Natural killer cell (primary cell): ENCODE results near the gene MARCHF10. TPM values are rescaled to one million over a fixed set of nuclear protein-coding genes. Genes with fewer than 3 reads are reported as not detected.

Experiments used
- ATAC-seq, 3 donors: fragments of 150-1000 bp in 2 of 3; fragments of 200-7000 bp in 1 of 3; cut with Tn5 transposase; 1 replicate in 1 of 3; 2 replicates in 2 of 3; pipeline ENCODE4 v1.10.0; 2021; ENCODE audit warnings: mild to moderate bottlenecking in 2 of 3, moderate library complexity in 2 of 3
- DNase-seq, 2 donors: peaks; one replicate each; pipeline versions ENCODE4 v3.0.0 to v3.0.0-alpha.2; 2013 to 2021; ENCODE audit warnings: mixed read lengths in 1 of 2
- H3K27ac ChIP-seq: one replicate; pipeline ENCODE4 v1.5.1; 2013; ENCODE audit warnings: mild to moderate bottlenecking, low read length
- H3K27me3 ChIP-seq: one replicate; pipeline ENCODE4 v1.6.1; 2013; ENCODE audit warnings: low read length; ENCODE audit not compliant: control insufficient read depth, insufficient read depth
- H3K36me3 ChIP-seq: one replicate; pipeline ENCODE4 v1.6.1; 2013; ENCODE audit warnings: low read length; ENCODE audit not compliant: control insufficient read depth, insufficient read depth
- H3K4me1 ChIP-seq: one replicate; pipeline ENCODE4 v1.6.1; 2013; ENCODE audit warnings: low read length; ENCODE audit not compliant: control insufficient read depth, insufficient read depth
- H3K4me3 ChIP-seq: one replicate; pipeline ENCODE4 v1.5.1; 2013; ENCODE audit warnings: low read length
- H3K9me3 ChIP-seq: one replicate; pipeline ENCODE4 v1.6.1; 2013; ENCODE audit warnings: low read length; ENCODE audit not compliant: control insufficient read depth, insufficient read depth
- H3K27ac Mint-ChIP-seq, 2 donors: one replicate each; pipeline ENCODE4 v1.8.0; 2022; ENCODE audit warnings: mild to moderate bottlenecking in 2 of 2, mixed read lengths in 2 of 2, moderate library complexity in 1 of 2
- H3K27me3 Mint-ChIP-seq, 2 donors: one replicate each; pipeline ENCODE4 v1.8.0; 2022; ENCODE audit warnings: low read depth in 2 of 2, mixed read lengths in 2 of 2
- H3K36me3 Mint-ChIP-seq: one replicate; pipeline ENCODE4 v1.8.0; 2022; ENCODE audit warnings: mixed read lengths
- H3K4me1 Mint-ChIP-seq, 2 donors: one replicate each; pipeline ENCODE4 v1.8.0; 2022; ENCODE audit warnings: mixed read lengths in 2 of 2
- H3K4me3 Mint-ChIP-seq: one replicate; pipeline ENCODE4 v1.8.0; 2022; ENCODE audit warnings: mild to moderate bottlenecking, moderate library complexity, mixed read lengths
- H3K9me3 Mint-ChIP-seq, 2 donors: one replicate each; pipeline ENCODE4 v1.8.0; 2022; ENCODE audit warnings: mixed read lengths in 2 of 2
- WGBS: methylation state at CpG from one replicate; pipeline ENCODE4 v1.1.7; 2013; ENCODE audit warnings: missing lambda C conversion rate; ENCODE audit not compliant: insufficient coverage; 5-methylcytosine and 5-hydroxymethylcytosine counted together
- intact Hi-C: fragments of 100-400 bp; cut with micrococcal nuclease; formaldehyde crosslinking; loops from one replicate; pipeline ENCODE4 v1.14.2; 2022
- total RNA-seq, 4 donors: library from RNA; stranded (reverse); fragments of 120-200 nt in 1 of 4; gene quantifications; one replicate each; pipeline versions ENCODE4 v1.2.3 to v1.2.4, GENCODE V29; 2013 to 2022
- TF ChIP-seq, protein P1 (sequence below): fragments of 200-600 bp; IDR thresholded peaks from one replicate; pipeline ENCODE4 v1.8.0; 2022; ENCODE audit warnings: antibody characterized with exemption

Gene MARCHF10
- total RNA-seq, 3 donors from 2014 or later (not counting 1 experiment from before 2014, with no cell fraction given) = 0.35 to 1.2 (median 0.40) TPM

GRCh38 chr17:62738281-62738680 is 69.8 kb downstream of the MARCHF10 start:
- H3K27ac Mint-ChIP-seq = no peak overlapping the region
- TF ChIP-seq, protein P1, sequence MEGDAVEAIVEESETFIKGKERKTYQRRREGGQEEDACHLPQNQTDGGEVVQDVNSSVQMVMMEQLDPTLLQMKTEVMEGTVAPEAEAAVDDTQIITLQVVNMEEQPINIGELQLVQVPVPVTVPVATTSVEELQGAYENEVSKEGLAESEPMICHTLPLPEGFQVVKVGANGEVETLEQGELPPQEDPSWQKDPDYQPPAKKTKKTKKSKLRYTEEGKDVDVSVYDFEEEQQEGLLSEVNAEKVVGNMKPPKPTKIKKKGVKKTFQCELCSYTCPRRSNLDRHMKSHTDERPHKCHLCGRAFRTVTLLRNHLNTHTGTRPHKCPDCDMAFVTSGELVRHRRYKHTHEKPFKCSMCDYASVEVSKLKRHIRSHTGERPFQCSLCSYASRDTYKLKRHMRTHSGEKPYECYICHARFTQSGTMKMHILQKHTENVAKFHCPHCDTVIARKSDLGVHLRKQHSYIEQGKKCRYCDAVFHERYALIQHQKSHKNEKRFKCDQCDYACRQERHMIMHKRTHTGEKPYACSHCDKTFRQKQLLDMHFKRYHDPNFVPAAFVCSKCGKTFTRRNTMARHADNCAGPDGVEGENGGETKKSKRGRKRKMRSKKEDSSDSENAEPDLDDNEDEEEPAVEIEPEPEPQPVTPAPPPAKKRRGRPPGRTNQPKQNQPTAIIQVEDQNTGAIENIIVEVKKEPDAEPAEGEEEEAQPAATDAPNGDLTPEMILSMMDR = no peak
- Histone ChIP-seq H3K4me3 (no peak overlapping the region), H3K4me1 (no peaks in the 10 kb centered on the region), H3K36me3 (no peaks in the 10 kb centered on the region), H3K27ac (no peak overlapping the region), H3K27me3 (no peaks in the 10 kb centered on the region), H3K9me3 (no peaks in the 10 kb centered on the region)
- no peaks in the 10 kb centered on the region for H3K27me3 Mint-ChIP-seq
- DNase-seq = no peak
- no peaks in the 10 kb centered on the region for H3K4me1 Mint-ChIP-seq
- H3K36me3 Mint-ChIP-seq = no peaks in the 10 kb centered on the region
- H3K4me3 Mint-ChIP-seq = no peak overlapping the region
- no peak for ATAC-seq
- intact Hi-C loops = no loop called here
- 92% methylated on average over 7 of the region's 9 CpGs for whole genome bisulfite sequencing
- H3K9me3 Mint-ChIP-seq = no peaks in the 10 kb centered on the region

DNA sequence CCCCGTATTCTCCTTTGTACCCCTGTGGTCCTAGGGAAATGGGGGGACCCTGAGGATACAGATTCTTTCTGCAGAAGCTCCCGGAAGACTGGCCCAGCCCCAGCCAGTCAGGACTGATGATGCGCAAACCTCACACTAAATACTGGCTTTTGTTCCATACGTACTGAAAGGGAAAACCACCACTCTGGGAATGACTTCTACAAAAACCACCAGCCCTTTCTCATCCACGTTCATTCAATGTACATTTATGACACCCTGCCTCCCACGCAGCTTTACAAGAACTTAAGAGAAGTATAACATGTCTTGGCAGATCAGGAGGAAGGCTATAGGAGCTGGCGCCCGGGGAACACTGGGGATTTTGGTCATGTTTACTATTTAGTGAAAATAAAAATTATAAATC is 70.6 kb downstream of the MARCHF10 start:
- no peak overlapping the region for H3K4me3 ChIP-seq
- H3K4me1 Mint-ChIP-seq = no peaks in the 10 kb centered on the region
- WGBS = 75% methylated on average over 7 of the region's 8 CpGs
- H3K27ac ChIP-seq = no peak overlapping the region
- H3K9me3 ChIP-seq = no peaks in the 10 kb centered on the region
- ATAC-seq = no peak
- H3K27me3 ChIP-seq = no peaks in the 10 kb centered on the region
- no peak for DNase-seq
- H3K4me3 Mint-ChIP-seq = no peak overlapping the region
- no peaks in the 10 kb centered on the region for H3K9me3 Mint-ChIP-seq
- intact Hi-C loops = no loop called here
- TF ChIP-seq, protein P1 = no peak
- no peaks in the 10 kb centered on the region for H3K27me3 Mint-ChIP-seq
- no peaks in the 10 kb centered on the region for H3K36me3 ChIP-seq
- no peaks in the 10 kb centered on the region for H3K4me1 ChIP-seq
- no peak overlapping the region for H3K27ac Mint-ChIP-seq
- no peaks in the 10 kb centered on the region for H3K36me3 Mint-ChIP-seq

DNA sequence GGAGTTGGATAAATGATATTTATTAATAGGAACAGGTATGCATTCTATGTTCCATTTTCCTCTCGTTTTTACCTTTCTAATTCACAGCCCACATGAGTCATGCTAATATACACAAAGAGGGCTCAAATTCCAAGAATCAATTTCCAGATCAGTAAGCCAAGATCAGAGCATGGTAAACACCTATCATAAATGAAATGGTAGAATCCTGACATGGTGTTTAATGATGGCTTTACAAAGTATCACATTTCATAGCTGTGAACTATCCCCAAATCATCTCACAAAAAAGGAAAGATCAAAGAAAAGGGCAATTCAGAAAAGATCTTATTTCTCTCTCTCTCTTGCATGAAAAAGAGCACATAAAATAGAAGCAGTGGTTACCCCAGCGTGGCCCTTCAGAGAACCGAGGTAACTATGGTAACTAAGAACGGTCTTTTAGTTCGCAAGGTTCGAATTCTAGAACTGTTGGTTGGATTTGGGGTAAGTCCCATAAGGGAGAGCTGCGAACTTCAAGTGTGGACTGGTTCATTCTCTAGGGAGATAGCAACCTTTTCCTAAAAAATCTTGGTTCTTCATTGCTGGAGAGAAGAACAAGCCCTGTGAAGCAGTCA is 73.0 kb downstream of the MARCHF10 start:
- Mint-ChIP-seq H3K36me3 (no peaks in the 10 kb centered on the region), H3K4me3 (no peak overlapping the region), H3K27ac (no peak overlapping the region), H3K4me1 (no peaks in the 10 kb centered on the region), H3K9me3 (no peaks in the 10 kb centered on the region), H3K27me3 (no peaks in the 10 kb centered on the region)
- WGBS = 88% methylated on average over 7 of the region's 7 CpGs
- no peaks in the 10 kb centered on the region for H3K36me3 ChIP-seq
- no peaks in the 10 kb centered on the region for H3K4me1 ChIP-seq
- no peak for ATAC-seq
- TF ChIP-seq, protein P1 = no peak
- no peak overlapping the region for H3K27ac ChIP-seq
- intact Hi-C loops = no loop called here
- no peaks in the 10 kb centered on the region for H3K27me3 ChIP-seq
- DNase-seq = no peak
- H3K9me3 ChIP-seq = no peaks in the 10 kb centered on the region
- no peak overlapping the region for H3K4me3 ChIP-seq

DNA sequence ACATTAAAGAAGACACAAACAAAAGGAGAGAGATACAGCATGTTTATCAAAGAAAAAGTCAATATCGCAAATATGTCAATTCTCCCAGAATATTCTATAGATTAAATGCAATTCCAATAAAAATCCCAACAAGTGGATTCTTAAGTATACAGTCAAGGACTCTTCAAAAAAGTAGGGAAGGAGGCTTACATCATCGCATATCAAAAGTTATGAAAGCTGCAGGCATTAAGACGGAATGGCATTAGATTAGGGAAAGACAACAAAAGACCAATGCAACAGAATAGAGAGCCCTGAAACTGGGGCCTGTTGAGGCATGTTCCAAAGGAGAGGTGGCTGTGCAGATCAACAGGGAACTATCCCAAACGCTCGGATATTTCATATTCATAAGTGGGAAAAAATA is 76.0 kb downstream of the MARCHF10 start:
- no peaks in the 10 kb centered on the region for H3K4me1 ChIP-seq
- H3K36me3 ChIP-seq = no peaks in the 10 kb centered on the region
- intact Hi-C loops = no loop called here
- H3K27ac ChIP-seq = no peak overlapping the region
- no peak for ATAC-seq
- TF ChIP-seq, protein P1 = no peak
- no peaks in the 10 kb centered on the region for H3K27me3 ChIP-seq
- WGBS = 95% methylated on average over 2 of the region's 5 CpGs
- Mint-ChIP-seq H3K9me3 (no peaks in the 10 kb centered on the region), H3K27me3 (no peaks in the 10 kb centered on the region), H3K36me3 (no peaks in the 10 kb centered on the region), H3K4me1 (no peaks in the 10 kb centered on the region), H3K4me3 (no peak overlapping the region), H3K27ac (no peak overlapping the region)
- no peak overlapping the region for H3K4me3 ChIP-seq
- no peak for DNase-seq
- no peaks in the 10 kb centered on the region for H3K9me3 ChIP-seq
